RPMI8226 (cell line): ENCODE data around the gene RPL27A.

Source experiments
- DNase-seq: peaks from one replicate; pipeline ENCODE4 v3.0.0-alpha.2; 2015

RPL27A gene

GRCh38 chr11:8702598-8702915 lies 20.0 kb downstream of the RPL27A start:
- no peak for DNase-seq

DNA sequence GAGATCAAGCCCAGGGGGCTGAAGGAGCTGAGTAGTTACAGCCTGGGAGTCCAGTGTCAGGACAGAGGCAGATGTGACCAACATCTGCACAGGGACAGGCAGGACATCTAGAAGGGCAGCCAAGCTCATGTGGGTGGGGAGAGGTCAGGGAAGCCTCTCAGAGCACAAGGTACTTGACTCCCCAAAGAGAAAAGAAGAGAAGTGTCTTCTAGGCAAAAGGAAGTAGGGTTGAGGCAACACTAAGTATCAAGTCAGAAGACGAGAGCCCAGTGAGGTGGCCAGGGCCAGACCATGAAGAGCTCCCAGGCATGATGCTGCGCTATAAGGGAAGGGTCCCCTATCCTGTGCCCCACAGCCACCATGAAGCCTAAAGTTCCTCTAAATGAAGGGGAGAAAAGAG lies 21.5 kb downstream of the RPL27A start:
- DNase-seq: no peak

DNA sequence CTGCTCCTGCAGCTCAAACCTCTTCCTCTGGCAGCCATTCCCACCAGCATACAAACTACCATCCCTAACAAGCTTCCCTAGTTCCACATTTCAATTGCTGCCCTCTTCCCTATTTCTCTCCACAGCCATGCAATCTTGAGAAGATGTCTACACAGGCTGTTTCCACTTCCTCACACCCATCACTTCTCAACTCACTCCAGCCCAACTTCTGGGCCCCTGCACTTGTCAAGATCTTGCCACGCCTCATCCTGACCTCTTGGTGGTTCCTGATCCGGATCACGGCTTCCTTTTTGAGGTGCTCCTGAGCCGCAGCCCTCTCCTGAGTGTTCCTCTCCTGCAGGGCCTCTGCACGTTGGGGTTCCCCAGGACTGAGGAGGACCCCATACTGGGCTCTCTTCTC lies 22.6 kb downstream of the RPL27A start:
- no peak for DNase-seq

DNA sequence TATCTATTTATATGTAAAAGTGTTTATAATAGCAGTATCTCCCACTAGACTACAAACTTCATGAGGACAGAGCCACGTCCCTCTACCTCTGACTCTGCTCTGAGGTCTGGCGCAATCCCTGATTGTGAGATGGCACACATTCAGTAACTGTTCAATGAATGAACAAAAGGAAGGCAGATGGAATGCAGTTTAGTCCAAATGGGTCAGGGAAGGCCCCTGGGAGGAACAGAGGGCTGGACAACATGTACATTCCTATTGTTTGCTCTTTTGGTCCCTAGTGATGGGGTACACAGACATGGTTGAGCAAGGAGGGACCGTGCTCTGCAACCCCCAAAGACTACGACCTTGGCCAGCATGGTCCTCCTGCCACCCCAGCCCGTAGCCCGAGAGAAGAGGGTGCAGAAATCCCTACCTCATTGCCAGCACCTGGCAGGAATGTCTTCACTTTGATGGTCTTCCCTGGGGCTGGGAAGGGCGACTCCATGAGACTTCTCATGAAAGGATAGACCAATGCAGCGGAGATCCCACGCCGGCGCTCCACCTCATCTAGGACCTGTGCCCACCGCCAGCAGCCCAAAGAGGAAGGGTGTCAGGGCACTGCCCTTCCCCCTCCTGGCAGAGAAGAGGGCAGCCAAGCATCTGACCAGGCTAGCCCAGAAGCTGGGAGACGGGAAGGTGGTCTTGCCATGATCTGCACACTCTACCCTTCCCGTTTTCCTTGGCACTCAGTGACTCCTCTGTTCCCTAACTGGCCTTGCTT lies 24.3 kb downstream of the RPL27A start:
- DNase-seq: no peak

DNA sequence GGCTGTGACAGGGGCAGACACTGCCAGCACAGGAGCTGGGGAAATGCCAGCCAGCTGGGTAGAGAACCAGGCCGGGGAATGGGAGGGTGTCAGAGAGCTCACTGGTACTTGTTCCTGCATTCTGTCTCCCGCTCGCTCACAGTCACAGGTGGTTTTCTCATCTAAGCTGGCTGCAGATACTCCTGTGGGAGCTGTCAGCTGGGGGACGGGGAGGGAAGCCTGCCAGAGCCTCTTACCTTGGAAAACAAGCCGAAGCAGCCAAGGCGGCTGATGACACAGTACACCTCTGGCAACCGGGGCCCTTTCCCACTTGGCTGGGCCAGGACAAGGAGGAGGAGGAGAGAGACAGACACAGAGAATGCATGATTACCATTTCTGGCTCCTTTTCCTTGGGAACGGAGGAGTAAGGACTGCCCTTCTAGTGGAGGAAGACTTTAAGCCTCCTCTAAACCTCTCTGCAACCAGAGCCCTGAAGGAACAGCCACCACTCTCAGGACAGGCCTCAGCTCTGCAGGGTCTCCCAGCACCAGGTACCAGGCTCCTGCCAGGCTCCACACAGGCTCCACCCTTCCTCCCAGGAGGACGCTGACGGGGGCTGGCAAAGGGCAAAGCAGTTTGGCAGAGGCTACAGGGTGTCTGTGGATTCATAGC lies 25.1 kb downstream of the RPL27A start:
- DNase-seq: no peak

DNA sequence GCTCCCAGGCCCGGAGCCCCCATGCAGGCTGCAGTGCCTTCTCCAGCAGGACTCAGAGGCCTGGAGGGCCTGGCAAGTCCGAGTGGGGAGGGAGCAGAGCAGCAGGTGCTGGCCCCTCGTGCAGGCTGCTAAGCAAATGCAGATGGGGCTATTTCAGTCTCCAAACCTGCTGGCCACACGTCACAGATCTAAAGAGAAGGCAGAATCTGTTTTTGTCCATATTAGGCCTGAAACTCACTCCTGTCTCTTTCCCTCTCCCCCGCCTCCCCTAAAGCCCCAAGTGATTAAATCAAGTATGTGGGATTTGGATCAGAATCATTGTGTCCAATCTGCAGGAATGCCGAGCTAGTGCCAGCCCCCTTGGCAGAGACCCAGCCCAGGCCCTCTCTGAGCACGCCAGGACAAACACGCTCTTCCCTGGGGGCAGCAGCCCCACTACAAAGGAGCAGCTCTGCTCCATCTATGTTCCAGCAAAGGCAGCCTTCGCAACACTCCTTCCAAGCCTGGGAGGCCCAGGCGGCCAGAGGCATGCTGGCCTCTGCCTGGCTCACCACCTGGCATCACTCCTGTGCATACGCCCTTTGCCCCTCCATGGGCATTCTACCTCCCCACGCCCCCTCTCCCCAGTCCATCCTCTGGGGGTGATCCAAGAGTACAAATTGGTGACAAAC lies 26.5 kb downstream of the RPL27A start:
- DNase-seq: no peak

GRCh38 chr11:8709777-8710176 lies 27.2 kb downstream of the RPL27A start:
- DNase-seq: no peak

DNA sequence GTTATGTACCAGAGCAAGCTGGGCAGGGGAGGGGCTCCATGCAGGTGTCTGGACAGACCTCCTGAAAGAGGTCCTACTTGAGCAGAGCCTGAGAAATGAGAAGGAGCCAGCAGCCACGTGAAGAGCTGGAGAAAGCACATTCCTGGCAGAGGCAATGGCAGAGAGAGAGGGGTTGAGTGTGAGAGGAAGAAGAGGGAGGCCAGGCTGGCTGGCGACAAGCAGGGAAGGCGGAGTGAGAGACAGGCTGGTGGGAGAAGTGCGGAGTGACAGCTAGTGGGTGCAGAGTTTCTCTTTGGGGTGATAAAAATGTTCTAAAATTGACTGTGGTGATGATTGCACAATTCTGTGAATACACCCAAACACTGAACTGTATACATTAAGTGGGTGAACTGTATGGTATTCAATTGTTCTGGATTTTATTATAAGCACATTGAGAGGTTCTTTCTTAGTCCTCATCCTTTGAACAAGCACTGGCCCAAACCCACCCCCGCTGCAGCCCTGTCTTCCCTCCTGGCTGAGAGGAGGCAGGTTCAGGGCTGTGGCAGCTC lies 29.4 kb downstream of the RPL27A start:
- DNase-seq: no peak

DNA sequence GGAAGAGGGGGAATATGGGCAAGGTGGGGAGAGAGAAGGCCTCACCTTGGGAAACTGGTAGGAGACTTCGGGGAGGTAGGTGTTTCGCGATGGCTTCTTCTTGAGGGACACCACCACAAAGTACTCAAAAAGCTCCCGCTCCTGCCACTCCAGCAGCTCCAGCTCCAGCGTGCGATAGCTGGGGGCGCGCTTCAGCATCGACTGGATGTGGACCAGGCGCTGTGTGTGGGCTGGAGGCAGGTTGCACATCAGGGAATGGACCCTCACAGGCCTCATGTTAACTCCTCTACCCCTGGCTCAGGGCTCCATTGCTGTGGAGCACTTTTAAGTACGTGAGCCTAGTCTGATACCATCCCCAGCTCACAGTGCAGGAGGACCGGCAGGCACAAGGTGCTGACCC lies 29.9 kb downstream of the RPL27A start:
- no peak for DNase-seq

GRCh38 chr11:8713760-8714454 lies 31.3 kb downstream of the RPL27A start:
- no peak for DNase-seq

DNA sequence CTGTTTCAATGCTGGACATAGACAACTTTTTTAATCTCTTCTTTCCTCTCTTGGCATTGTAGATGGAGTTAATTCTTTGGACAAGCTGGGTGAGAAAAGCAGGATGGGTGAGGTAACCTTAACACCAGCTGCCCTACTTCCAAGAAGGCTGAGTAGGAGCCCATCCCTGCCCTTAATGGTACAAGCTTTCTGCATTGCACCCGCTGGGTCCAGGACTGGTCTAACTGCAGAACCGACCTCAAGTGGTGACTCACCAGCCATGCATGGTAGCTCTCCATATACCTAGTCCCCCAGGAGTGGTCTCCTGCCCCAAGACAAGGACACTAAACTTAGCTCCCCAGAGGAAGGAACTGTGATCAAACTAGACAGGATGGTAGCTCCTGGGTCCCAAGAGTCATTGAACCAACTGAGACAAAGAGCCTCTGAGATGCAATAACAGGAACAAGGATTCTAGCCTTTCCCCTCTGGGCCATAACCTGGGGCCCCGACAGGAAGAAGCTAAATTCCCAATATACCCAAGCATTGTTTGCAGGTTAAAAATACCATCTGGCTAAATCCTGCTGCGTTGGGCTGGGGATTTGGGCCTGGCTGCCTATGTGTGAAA lies 32.1 kb downstream of the RPL27A start:
- DNase-seq: no peak

DNA sequence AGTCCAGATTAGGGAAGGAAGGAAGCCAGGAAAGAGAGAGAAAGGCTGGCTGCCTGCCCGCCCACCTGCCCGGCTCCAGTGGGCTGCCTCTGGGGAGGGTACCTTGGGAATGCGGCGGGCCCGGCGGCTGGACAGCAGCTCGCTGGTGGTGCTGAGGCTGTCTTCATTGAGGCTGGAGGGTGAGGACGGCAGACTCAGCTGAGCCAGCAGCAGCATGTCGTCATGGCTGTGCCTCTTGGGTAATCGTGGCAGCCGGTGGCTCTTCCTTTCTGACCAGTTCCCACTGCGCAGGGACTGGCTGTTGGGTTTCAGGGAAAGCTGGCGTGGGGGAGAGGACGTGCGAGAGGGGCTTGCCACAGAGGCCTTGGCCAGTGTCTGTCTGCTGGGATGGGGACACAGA lies 32.9 kb downstream of the RPL27A start:
- no peak for DNase-seq

DNA sequence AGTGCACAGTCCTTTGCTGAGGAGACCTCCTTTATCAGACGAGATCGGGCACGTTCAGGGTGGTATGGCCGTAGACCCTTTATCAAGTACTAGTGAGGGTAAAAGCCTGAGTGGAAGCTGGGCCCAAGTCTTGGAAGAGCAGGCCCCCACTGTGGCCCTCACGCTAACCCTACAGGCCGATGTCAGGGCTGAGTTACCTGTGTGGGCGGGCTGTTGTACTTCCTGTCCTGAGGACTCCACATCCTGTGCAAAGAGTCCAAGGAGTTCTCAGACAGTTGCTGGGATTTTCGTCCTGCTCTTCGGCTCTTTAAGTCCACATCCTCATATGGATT lies 34.9 kb downstream of the RPL27A start:
- DNase-seq: no peak

GRCh38 chr11:8717876-8718753 lies 35.5 kb downstream of the RPL27A start:
- DNase-seq: peak; percentile 4

- no peak for DNase-seq
Measured at GRCh38 chr11:8719211-8719649, 36.6 kb downstream of the RPL27A start.

- no peak for DNase-seq
Measured at GRCh38 chr11:8719721-8720120, 37.1 kb downstream of the RPL27A start.

DNA sequence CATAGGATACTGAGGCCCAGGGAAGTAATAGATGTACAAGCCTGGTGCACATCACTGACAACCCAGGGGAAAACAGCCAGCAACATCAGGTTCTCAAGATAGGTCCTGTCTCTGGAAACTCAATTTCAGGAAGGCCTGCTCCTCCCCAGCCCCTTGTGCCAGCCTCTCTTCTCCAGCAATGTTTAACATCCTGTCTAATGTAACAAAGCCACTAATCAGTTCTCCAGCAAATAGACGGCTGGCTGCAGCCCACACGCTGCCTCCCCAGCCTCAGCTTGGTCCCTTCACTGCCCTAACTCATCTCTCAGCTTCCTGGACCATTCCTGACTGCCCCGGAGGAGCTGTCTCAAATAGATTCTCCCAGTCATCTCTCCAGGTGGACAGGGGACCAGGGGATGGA lies 37.8 kb downstream of the RPL27A start:
- DNase-seq: no peak

DNA sequence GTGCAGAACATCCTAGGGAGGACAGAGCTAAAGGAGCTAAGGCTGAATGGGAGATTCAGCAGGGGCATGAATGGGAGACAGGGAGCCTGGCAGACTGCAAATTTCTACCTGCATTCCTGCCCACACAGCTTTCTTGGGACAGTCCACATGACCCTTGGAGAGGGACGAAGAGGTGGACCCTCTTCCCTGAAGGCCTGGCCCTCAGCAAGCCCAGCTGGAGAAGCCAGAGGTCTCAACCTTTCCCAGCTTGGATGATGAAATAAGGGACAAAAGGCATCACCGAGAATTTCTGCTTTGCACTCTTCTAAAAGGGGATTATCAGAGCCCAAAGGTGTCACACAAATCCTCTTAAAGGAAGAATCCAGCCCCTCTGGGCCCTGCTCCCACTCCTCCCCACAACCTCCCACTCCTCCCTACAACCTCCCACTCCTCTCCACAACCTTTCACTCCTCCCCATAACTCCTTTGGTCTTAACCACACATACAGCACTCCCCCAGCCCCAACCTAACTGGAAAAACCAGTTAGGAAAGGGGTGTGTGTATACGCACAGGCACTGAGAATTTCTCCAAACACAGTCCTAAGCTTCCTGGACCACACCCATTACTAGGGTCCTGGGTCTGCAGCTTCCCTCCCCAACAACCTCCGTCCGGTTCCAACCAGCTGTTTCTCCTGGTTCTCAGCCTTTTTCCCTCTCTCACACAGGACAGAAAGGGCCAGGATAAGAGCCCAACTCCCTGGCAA lies 38.4 kb downstream of the RPL27A start:
- DNase-seq: no peak

- no peak for DNase-seq
Measured at GRCh38 chr11:8721609-8722500, 39.3 kb downstream of the RPL27A start.

DNA sequence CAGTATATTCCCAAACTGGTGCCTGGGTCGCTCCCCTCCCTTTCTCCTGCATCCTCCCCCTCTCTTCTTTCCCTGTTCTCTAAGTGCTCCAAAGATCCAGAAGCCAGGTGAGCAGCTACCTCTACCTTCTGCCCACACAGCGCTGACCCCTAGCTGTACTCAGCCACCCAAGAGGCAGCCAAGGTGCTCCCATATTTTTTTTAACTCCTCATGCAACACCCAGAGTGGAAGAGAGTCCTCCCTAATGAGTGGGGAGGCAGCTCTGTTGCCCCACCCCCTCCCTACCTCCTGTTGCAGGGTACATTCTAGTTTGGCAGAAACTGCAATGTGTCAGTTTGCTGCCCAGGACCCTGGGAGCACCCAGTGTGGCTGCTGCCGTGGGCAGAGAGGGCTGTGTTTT lies 40.2 kb downstream of the RPL27A start:
- DNase-seq: no peak
